ENCODE measurements around the gene TSPEAR. TPM values are rescaled to one million over a fixed set of nuclear protein-coding genes. Genes with fewer than 3 reads are reported as not detected.
A peak's percentile ranks its signal among the peaks of the same experiment; 100 is the strongest.

TSPEAR gene
- total RNA-seq, 2 donors from 2014 or later: not detected

GRCh38 chr21:44489962-44490361 lies 221.4 kb downstream of the TSPEAR start:
- Histone ChIP-seq H3K4me1 (no peaks in the 10 kb centered on the region), H3K4me3 (no peak overlapping the region), H3K9me3 (peaks cover 0 to 16% of the 10 kb centered on the region in 2 donors), H3K27ac (no peak overlapping the region), H3K36me3 (no peaks in the 10 kb centered on the region), H3K27me3 (no peaks in the 10 kb centered on the region)
- no peak for TF ChIP-seq CTCF (IDR thresholded peaks at IDR 0.05)
- DNase-seq (ENCODE audit: low spot score): no peak

- Histone ChIP-seq H3K36me3 (no peaks in the 10 kb centered on the region), H3K27me3 (no peaks in the 10 kb centered on the region), H3K4me1 (no peaks in the 10 kb centered on the region), H3K9me3 (peaks cover 0 to 7% of the 10 kb centered on the region in 2 donors), H3K4me3 (no peak overlapping the region), H3K27ac (no peak overlapping the region)
- peak in 1 of 2 donors; percentile 18 for TF ChIP-seq CTCF (IDR thresholded peaks at IDR 0.05)
- DNase-seq (ENCODE audit: low spot score): no peak
Observed at GRCh38 chr21:44487831-44488230, 223.5 kb downstream of the TSPEAR start.

- TF ChIP-seq CTCF (IDR thresholded peaks at IDR 0.05): no peak
- Histone ChIP-seq H3K4me1 (no peaks in the 10 kb centered on the region), H3K27me3 (no peaks in the 10 kb centered on the region), H3K4me3 (peak overlapping the region in 1 of 2 donors; percentile 33), H3K36me3 (no peaks in the 10 kb centered on the region), H3K27ac (no peak overlapping the region), H3K9me3 (no peaks in the 10 kb centered on the region)
- DNase-seq (ENCODE audit: low spot score): no peak
Observed at GRCh38 chr21:44486302-44486701, 225.1 kb downstream of the TSPEAR start.

- H3K4me3 ChIP-seq: peak overlapping the region in 1 of 2 donors; percentile 33
- no peaks in the 10 kb centered on the region for H3K36me3 ChIP-seq
- no peak overlapping the region for H3K27ac ChIP-seq
- H3K27me3 ChIP-seq: no peaks in the 10 kb centered on the region
- no peak for DNase-seq (ENCODE audit: low spot score)
- TF ChIP-seq CTCF (IDR thresholded peaks at IDR 0.05): no peak
- no peaks in the 10 kb centered on the region for H3K4me1 ChIP-seq
- no peaks in the 10 kb centered on the region for H3K9me3 ChIP-seq
Observed at GRCh38 chr21:44485796-44486195, 225.6 kb downstream of the TSPEAR start.

GRCh38 chr21:44485254-44485793 lies 226.0 kb downstream of the TSPEAR start:
- H3K9me3 ChIP-seq: no peaks in the 10 kb centered on the region
- peak in 1 of 2 donors; percentile 40 for TF ChIP-seq CTCF (IDR thresholded peaks at IDR 0.05)
- no peak for DNase-seq (ENCODE audit: low spot score)
- H3K4me3 ChIP-seq: peak overlapping the region in 1 of 2 donors; percentile 33
- no peaks in the 10 kb centered on the region for H3K36me3 ChIP-seq
- H3K4me1 ChIP-seq: no peaks in the 10 kb centered on the region
- no peak overlapping the region for H3K27ac ChIP-seq
- H3K27me3 ChIP-seq: no peaks in the 10 kb centered on the region

All from right atrium auricular region (tissue), 2 donors.